Stomach (tissue), 9 donors: ENCODE measurements around the gene TFF2. TPM values are rescaled to one million over a fixed set of nuclear protein-coding genes. Genes with fewer than 3 reads are reported as not detected.
A peak's percentile ranks its signal among the peaks of the same experiment; 100 is the strongest.

Source experiments
- DNase-seq, 2 donors: peaks; one replicate each; pipeline versions ENCODE4 v3.0.0 to v3.0.0-alpha.2; 2013 to 2019
- H3K27ac ChIP-seq, 5 donors: fragments of 200-600 bp in 4 of 5; sonication (generic) in 4 of 5; one replicate each; pipeline ENCODE4 v1.5.1; 2013 to 2019; ENCODE audit warnings: mild to moderate bottlenecking in 1 of 5, moderate library complexity in 1 of 5
- H3K27me3 ChIP-seq, 3 donors: fragments of 200-600 bp; sonication (generic); one replicate each; pipeline ENCODE4 v1.5.1; 2017 to 2019; ENCODE audit warnings: mixed run types in 1 of 3
- H3K36me3 ChIP-seq, 4 donors: fragments of 200-600 bp; sonication (generic); 1 replicate in 3 of 4; 2 replicates in 1 of 4; pipeline ENCODE4 v1.5.1; 2016 to 2019
- H3K4me1 ChIP-seq, 4 donors: fragments of 200-600 bp; sonication (generic); one replicate each; pipeline ENCODE4 v1.5.1; 2016 to 2019
- H3K4me3 ChIP-seq, 4 donors: fragments of 200-600 bp; sonication (generic) in 3 of 4; one replicate each; pipeline ENCODE4 v1.5.1; 2016 to 2019; ENCODE audit warnings: mild to moderate bottlenecking in 1 of 4
- H3K9me3 ChIP-seq, 4 donors: fragments of 200-600 bp; sonication (generic); one replicate each; pipeline ENCODE4 v1.5.1; 2016 to 2019
- EP300 ChIP-seq: sonication (generic); formaldehyde crosslinking; IDR thresholded peaks from one replicate; pipeline ENCODE4 v1.6.1; 2017; ENCODE audit warnings: antibody characterized with exemption
- POLR2A ChIP-seq, 4 donors: fragments of 450-650 bp; IDR thresholded peaks; one replicate each; pipeline ENCODE4 v1.6.1; 2016; ENCODE audit warnings: antibody characterized with exemption in 4 of 4, control low read depth in 2 of 4, mild to moderate bottlenecking in 1 of 4, moderate library complexity in 1 of 4
- POLR2AphosphoS5 ChIP-seq, 3 donors: sonication (generic); formaldehyde crosslinking; IDR thresholded peaks; one replicate each; pipeline ENCODE4 v1.6.1; 2016; ENCODE audit warnings: antibody characterized with exemption in 3 of 3
- WGBS, 5 donors: extraction: QIAGEN DNeasy Blood & Tissue Kit in 3 of 5; methylation state at CpG; one replicate each; pipeline versions ENCODE4 v1.1.5 to v1.1.7; 2013 to 2018; 5-methylcytosine and 5-hydroxymethylcytosine counted together
- intact Hi-C: fragments of 100-400 bp; cut with DNase I; formaldehyde crosslinking; loops from one replicate; pipeline ENCODE4 v1.15.1; 2023; ENCODE audit warnings: low total_unique reads
- polyA plus RNA-seq, 3 donors: library from polyadenylated mRNA; stranded (reverse); fragments of 200-250 nt; gene quantifications; one replicate each; pipeline ENCODE4 v1.2.3, GENCODE V29; 2013
- total RNA-seq, 5 donors: library from RNA; depleted of rRNA; stranded (reverse); fragments of >200 nt; gene quantifications; one replicate each; pipeline versions ENCODE4 v1.1.0 to v1.2.3, GENCODE V29; 2014 to 2016
- TF ChIP-seq, protein P1 (sequence below), 7 experiments: fragments of 450-650 bp in 4 of 7; fragments of 200-600 bp in 3 of 7; sonication (generic) in 3 of 7; IDR thresholded peaks; one replicate each; pipeline ENCODE4 v1.5.1; 2016 to 2019; ENCODE audit warnings: antibody characterized with exemption in 7 of 7, control low read depth in 2 of 7, mild to moderate bottlenecking in 1 of 7
- donor health status: healthy with polysubstance abuse.
- donor health status: Bipolar disorder and iron deficiency.
- donor health status: healthy.

The TFF2 gene
- total and polyA plus RNA-seq, 8 donors: 2.3 to 2,979 (median 1,062) TPM

DNA sequence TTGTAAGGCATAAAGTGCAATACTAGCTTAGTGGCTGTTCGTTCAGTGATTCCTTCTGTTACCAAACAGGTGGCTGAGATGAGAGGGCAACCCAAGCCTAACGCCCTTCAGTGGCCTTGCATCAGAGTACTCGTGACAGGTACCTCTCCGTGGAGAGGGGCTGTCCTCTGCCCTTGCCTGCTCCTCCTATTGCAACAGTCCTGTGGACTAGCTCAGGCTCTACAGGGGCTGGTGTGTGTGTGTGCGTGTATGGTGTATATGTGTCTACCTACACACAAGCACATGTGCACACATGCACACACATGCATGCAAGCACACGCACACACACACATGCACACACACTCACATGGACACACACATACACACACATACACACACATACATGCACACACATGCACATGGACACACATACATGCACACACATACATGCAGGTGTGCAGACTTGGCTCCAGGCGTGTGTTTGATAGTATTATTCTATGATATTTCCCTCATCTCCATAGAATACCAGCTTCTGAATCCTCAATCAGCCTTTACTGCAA lies 50.7 kb downstream of the TFF2 start:
- H3K27me3 ChIP-seq: peaks cover 0 to 8% (median 0%) of the 10 kb centered on the region in 3 donors
- no peaks in the 10 kb centered on the region for H3K9me3 ChIP-seq
- TF ChIP-seq EP300: no peak
- intact Hi-C loops: loop anchor here (10.0 kb wide), 1 partner anchor 145 kb away; no protein-coding TSS in a partner anchor
- no peak overlapping the region for H3K4me3 ChIP-seq
- no peak overlapping the region for H3K27ac ChIP-seq
- peaks cover 0 to 25% (median 25%) of the 10 kb centered on the region in 4 donors for H3K36me3 ChIP-seq
- DNase-seq: no peak
- peaks cover 0 to 4% (median 0%) of the 10 kb centered on the region in 4 donors for H3K4me1 ChIP-seq
- WGBS, 5 donors: 84 to 89% (median 87%) methylated on average over 7 of the region's 7 CpGs

GRCh38 chr21:42299324-42300044 lies 51.3 kb downstream of the TFF2 start:
- peaks cover 0 to 1% (median 0%) of the 10 kb centered on the region in 3 donors for H3K27me3 ChIP-seq
- H3K4me3 ChIP-seq: no peak overlapping the region
- 72 to 81% (median 75%) methylated on average over 19 to 20 of the region's 20 CpGs for WGBS, 5 donors
- intact Hi-C loops: loop anchor here (10.0 kb wide), 1 partner anchor 145 kb away; no protein-coding TSS in a partner anchor
- TF ChIP-seq, protein P1, sequence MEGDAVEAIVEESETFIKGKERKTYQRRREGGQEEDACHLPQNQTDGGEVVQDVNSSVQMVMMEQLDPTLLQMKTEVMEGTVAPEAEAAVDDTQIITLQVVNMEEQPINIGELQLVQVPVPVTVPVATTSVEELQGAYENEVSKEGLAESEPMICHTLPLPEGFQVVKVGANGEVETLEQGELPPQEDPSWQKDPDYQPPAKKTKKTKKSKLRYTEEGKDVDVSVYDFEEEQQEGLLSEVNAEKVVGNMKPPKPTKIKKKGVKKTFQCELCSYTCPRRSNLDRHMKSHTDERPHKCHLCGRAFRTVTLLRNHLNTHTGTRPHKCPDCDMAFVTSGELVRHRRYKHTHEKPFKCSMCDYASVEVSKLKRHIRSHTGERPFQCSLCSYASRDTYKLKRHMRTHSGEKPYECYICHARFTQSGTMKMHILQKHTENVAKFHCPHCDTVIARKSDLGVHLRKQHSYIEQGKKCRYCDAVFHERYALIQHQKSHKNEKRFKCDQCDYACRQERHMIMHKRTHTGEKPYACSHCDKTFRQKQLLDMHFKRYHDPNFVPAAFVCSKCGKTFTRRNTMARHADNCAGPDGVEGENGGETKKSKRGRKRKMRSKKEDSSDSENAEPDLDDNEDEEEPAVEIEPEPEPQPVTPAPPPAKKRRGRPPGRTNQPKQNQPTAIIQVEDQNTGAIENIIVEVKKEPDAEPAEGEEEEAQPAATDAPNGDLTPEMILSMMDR (IDR thresholded peaks at IDR 0.05): no peak
- TF ChIP-seq POLR2AphosphoS5 (IDR thresholded peaks at IDR 0.05): no peak
- TF ChIP-seq EP300: no peak
- TF ChIP-seq POLR2A (IDR thresholded peaks at IDR 0.05): no peak
- no peak for DNase-seq
- peaks cover 0 to 4% (median 0%) of the 10 kb centered on the region in 4 donors for H3K4me1 ChIP-seq
- peaks cover 0 to 31% (median 30%) of the 10 kb centered on the region in 4 donors for H3K36me3 ChIP-seq
- no peaks in the 10 kb centered on the region for H3K9me3 ChIP-seq
- H3K27ac ChIP-seq: no peak overlapping the region

GRCh38 chr21:42298657-42299056 lies 52.1 kb downstream of the TFF2 start:
- intact Hi-C loops: no loop called here
- no peak overlapping the region for H3K27ac ChIP-seq

GRCh38 chr21:42298237-42298636 lies 52.6 kb downstream of the TFF2 start:
- Histone ChIP-seq H3K4me3 (no peak overlapping the region), H3K27ac (no peak overlapping the region), H3K9me3 (no peaks in the 10 kb centered on the region), H3K4me1 (peaks cover 0 to 4% (median 0%) of the 10 kb centered on the region in 4 donors), H3K36me3 (peaks cover 0 to 42% (median 41%) of the 10 kb centered on the region in 4 donors), H3K27me3 (no peaks in the 10 kb centered on the region)
- intact Hi-C loops: no loop called here
- peak in 1 of 2 donors; percentile 79 for DNase-seq
- 69 to 81% (median 72%) methylated on average over 6 of the region's 6 CpGs for WGBS, 5 donors
- no peak for TF ChIP-seq EP300
- TF ChIP-seq POLR2A (IDR thresholded peaks at IDR 0.05): no peak
- TF ChIP-seq POLR2AphosphoS5 (IDR thresholded peaks at IDR 0.05): no peak
- TF ChIP-seq, protein P1 (IDR thresholded peaks at IDR 0.05): no peak

More at GRCh38 chr21:42298657-42299056, 52.1 kb downstream of the TFF2 start:
- H3K9me3 ChIP-seq: no peaks in the 10 kb centered on the region
- TF ChIP-seq POLR2AphosphoS5 (IDR thresholded peaks at IDR 0.05) (no peak), POLR2A (IDR thresholded peaks at IDR 0.05) (no peak)
- peaks cover 0 to 39% (median 38%) of the 10 kb centered on the region in 4 donors for H3K36me3 ChIP-seq
- no peak for DNase-seq
- H3K4me1 ChIP-seq: peaks cover 0 to 4% (median 0%) of the 10 kb centered on the region in 4 donors
- no peaks in the 10 kb centered on the region for H3K27me3 ChIP-seq
- 81 to 90% (median 85%) methylated on average over 5 of the region's 5 CpGs for WGBS, 5 donors
- H3K4me3 ChIP-seq: no peak overlapping the region

- no peaks in the 10 kb centered on the region for H3K9me3 ChIP-seq
- peaks cover 0 to 4% (median 0%) of the 10 kb centered on the region in 4 donors for H3K4me1 ChIP-seq
- intact Hi-C loops: no loop called here
- no peak overlapping the region for H3K27ac ChIP-seq
- peaks cover 0 to 51% (median 46%) of the 10 kb centered on the region in 4 donors for H3K36me3 ChIP-seq
- no peak overlapping the region for H3K4me3 ChIP-seq
- no peak for DNase-seq
- no peaks in the 10 kb centered on the region for H3K27me3 ChIP-seq
- 77 to 82% (median 81%) methylated on average over 9 of the region's 9 CpGs for WGBS, 5 donors
- TF ChIP-seq EP300 (no peak), POLR2AphosphoS5 (IDR thresholded peaks at IDR 0.05) (no peak), POLR2A (IDR thresholded peaks at IDR 0.05) (no peak)
- TF ChIP-seq, protein P1 (IDR thresholded peaks at IDR 0.05): no peak
Measured at GRCh38 chr21:42297377-42297776, 53.4 kb downstream of the TFF2 start.
